ENCODE results near the gene STXBP6. TPM values are rescaled to one million over a fixed set of nuclear protein-coding genes. Genes with fewer than 3 reads are reported as not detected.

The STXBP6 gene
- total and polyA plus RNA-seq, 2 of the 13 experiments (the other 11 are each of a cell fraction or from before 2014, with no cell fraction given) = 35.3 to 42.8 TPM

DNA sequence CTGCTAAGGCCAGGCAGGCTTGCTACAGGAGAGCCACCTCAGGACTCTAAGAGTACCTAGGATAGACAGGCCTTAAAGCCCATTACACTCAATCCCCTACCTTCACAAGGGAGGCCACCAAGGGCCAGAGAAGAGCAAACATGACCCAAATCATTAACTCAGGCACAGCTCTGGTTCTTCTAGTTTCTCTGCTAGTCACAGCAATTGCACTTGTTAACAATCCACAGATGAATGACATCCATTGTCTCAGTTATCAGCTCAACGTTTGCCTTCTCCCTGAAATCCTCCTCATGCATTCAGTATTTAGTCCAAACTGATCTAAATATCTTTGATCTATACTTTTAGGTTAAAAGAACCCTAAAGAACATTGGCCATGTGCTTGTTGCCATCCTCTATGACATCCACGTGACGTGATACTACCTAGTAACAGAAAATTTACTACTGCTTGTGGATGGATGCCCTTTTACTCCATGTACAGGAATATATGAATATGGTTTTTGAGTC lies 164.5 kb downstream of the STXBP6 start (continued):
- TF ChIP-seq ELF1 (CRISPR knock-in tag; IDR thresholded peaks at IDR 0.05) (no peak), PRDM4 (CRISPR knock-in tag; IDR thresholded peaks at IDR 0.05; ENCODE audit: borderline replicate concordance) (no peak), ISL2 (CRISPR knock-in tag; IDR thresholded peaks at IDR 0.05) (peak; percentile 81), ZBTB21 (CRISPR knock-in tag; IDR thresholded peaks at IDR 0.05) (peak; percentile 75; the same call in 1 of the 2 replicates), RELA (CRISPR knock-in tag; IDR thresholded peaks at IDR 0.05) (no peak), IRF2 (CRISPR knock-in tag; IDR thresholded peaks at IDR 0.05) (no peak), JUNB (CRISPR knock-in tag; IDR thresholded peaks at IDR 0.05; ENCODE audit: borderline replicate concordance) (no peak), RAD51 (IDR thresholded peaks at IDR 0.05; ENCODE audit: borderline replicate concordance) (no peak), SUZ12 (IDR thresholded peaks at IDR 0.05; ENCODE audit: low read depth, low read length) (no peak), ZNF547 (CRISPR knock-in tag; IDR thresholded peaks at IDR 0.05) (0 out of 2 replicates have a peak, but pooled peaks have one; percentile 57), SATB2 (CRISPR knock-in tag; IDR thresholded peaks at IDR 0.05) (no peak), PRMT3 (CRISPR knock-in tag; IDR thresholded peaks at IDR 0.05; ENCODE audit: borderline replicate concordance, low read depth) (no peak), ARNTL (CRISPR knock-in tag; IDR thresholded peaks at IDR 0.05) (peak; percentile 51; the same call in 1 of the 2 replicates), DPF2 (CRISPR knock-in tag; IDR thresholded peaks at IDR 0.05; ENCODE audit: borderline replicate concordance, low read depth) (peak; percentile 36; the same call in 1 of the 2 replicates), MXD4 (CRISPR knock-in tag; IDR thresholded peaks at IDR 0.05) (0 out of 2 replicates have a peak, but pooled peaks have one; percentile 19), ZNF335 (CRISPR knock-in tag; IDR thresholded peaks at IDR 0.05) (0 out of 2 replicates have a peak, but pooled peaks have one; percentile 28), PRPF4 (IDR thresholded peaks at IDR 0.05; ENCODE audit: low read depth, low read length, poor library complexity, severe bottlenecking) (no peak), ZNF296 (CRISPR knock-in tag; conservative IDR thresholded peaks at IDR 0.05) (no peak), MBD4 (IDR thresholded peaks at IDR 0.05; ENCODE audit: borderline replicate concordance, low read length) (no peak), DRAP1 (CRISPR knock-in tag; IDR thresholded peaks at IDR 0.05) (peak; percentile 36), DR1 (CRISPR knock-in tag; IDR thresholded peaks at IDR 0.05) (no peak), KDM3A (CRISPR knock-in tag; IDR thresholded peaks at IDR 0.05; ENCODE audit: low read depth) (no peak), ZBTB8A (CRISPR knock-in tag; IDR thresholded peaks at IDR 0.05; ENCODE audit: borderline replicate concordance, low read depth) (no peak), ZFP1 (CRISPR knock-in tag; IDR thresholded peaks at IDR 0.05) (0 out of 2 replicates have a peak, but pooled peaks have one; percentile 35), STAT5B (CRISPR knock-in tag; IDR thresholded peaks at IDR 0.05) (no peak), SP140L (CRISPR knock-in tag; IDR thresholded peaks at IDR 0.05; ENCODE audit: borderline replicate concordance) (0 out of 2 replicates have a peak, but pooled peaks have one; percentile 64), ATM (IDR thresholded peaks at IDR 0.05; ENCODE audit: borderline replicate concordance) (no peak), NFIB (CRISPR knock-in tag; IDR thresholded peaks at IDR 0.05; ENCODE audit: borderline replicate concordance) (no peak)
- TF ChIP-seq, protein P1, sequence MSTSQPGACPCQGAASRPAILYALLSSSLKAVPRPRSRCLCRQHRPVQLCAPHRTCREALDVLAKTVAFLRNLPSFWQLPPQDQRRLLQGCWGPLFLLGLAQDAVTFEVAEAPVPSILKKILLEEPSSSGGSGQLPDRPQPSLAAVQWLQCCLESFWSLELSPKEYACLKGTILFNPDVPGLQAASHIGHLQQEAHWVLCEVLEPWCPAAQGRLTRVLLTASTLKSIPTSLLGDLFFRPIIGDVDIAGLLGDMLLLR (CRISPR knock-in tag; IDR thresholded peaks at IDR 0.05) = no peak
- TF ChIP-seq, protein P2, sequence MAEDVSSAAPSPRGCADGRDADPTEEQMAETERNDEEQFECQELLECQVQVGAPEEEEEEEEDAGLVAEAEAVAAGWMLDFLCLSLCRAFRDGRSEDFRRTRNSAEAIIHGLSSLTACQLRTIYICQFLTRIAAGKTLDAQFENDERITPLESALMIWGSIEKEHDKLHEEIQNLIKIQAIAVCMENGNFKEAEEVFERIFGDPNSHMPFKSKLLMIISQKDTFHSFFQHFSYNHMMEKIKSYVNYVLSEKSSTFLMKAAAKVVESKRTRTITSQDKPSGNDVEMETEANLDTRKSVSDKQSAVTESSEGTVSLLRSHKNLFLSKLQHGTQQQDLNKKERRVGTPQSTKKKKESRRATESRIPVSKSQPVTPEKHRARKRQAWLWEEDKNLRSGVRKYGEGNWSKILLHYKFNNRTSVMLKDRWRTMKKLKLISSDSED (CRISPR knock-in tag; IDR thresholded peaks at IDR 0.05) = no peak

All from HepG2 (cell line).